Measurements from ENCODE around the gene TBC1D22B. TPM values are rescaled to one million over a fixed set of nuclear protein-coding genes. Genes with fewer than 3 reads are reported as not detected.
"Not testable (repeated sequence)": the region's sequence is repeated elsewhere in the genome, so short reads cannot be mapped to it uniquely, and the experiment has no call there.

Gene TBC1D22B
- total RNA-seq, 1 donor = 6.9 TPM

- Histone ChIP-seq H3K4me1 (ENCODE audit: insufficient read depth, low read length) (no peaks in the 10 kb centered on the region), H3K79me2 (ENCODE audit: insufficient read depth, low read length) (no peaks in the 10 kb centered on the region), H4K20me1 (ENCODE audit: insufficient read depth, low read length) (no peaks in the 10 kb centered on the region), H3K4me3 (ENCODE audit: insufficient read depth, low read length) (no peak overlapping the region), H3K9me3 (ENCODE audit: low read depth, low read length) (no peaks in the 10 kb centered on the region), H3K27ac (ENCODE audit: low read depth, low read length) (no peak overlapping the region), H2AFZ (ENCODE audit: low read length) (no peak overlapping the region), H3K36me3 (ENCODE audit: insufficient read depth, low read length) (peaks cover 28% of the 10 kb centered on the region), H3K4me2 (ENCODE audit: insufficient read depth, low read length) (no peak overlapping the region), H3K27me3 (ENCODE audit: insufficient read depth, low read length) (no peaks in the 10 kb centered on the region)
- TF ChIP-seq, protein P1, sequence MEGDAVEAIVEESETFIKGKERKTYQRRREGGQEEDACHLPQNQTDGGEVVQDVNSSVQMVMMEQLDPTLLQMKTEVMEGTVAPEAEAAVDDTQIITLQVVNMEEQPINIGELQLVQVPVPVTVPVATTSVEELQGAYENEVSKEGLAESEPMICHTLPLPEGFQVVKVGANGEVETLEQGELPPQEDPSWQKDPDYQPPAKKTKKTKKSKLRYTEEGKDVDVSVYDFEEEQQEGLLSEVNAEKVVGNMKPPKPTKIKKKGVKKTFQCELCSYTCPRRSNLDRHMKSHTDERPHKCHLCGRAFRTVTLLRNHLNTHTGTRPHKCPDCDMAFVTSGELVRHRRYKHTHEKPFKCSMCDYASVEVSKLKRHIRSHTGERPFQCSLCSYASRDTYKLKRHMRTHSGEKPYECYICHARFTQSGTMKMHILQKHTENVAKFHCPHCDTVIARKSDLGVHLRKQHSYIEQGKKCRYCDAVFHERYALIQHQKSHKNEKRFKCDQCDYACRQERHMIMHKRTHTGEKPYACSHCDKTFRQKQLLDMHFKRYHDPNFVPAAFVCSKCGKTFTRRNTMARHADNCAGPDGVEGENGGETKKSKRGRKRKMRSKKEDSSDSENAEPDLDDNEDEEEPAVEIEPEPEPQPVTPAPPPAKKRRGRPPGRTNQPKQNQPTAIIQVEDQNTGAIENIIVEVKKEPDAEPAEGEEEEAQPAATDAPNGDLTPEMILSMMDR (IDR thresholded peaks at IDR 0.05; ENCODE audit: extremely low read depth, low read depth, low read length) = no peak
- no peak for DNase-seq (ENCODE audit: insufficient read length, low spot score, missing footprints)
Measured at GRCh38 chr6:37331047-37331446, 73.5 kb downstream of the TBC1D22B start.

GRCh38 chr6:37332894-37333293 is 75.3 kb downstream of the TBC1D22B start:
- H2AFZ ChIP-seq (ENCODE audit: low read length) = no peak overlapping the region
- peaks cover 28% of the 10 kb centered on the region for H3K36me3 ChIP-seq (ENCODE audit: insufficient read depth, low read length)
- H3K27me3 ChIP-seq (ENCODE audit: insufficient read depth, low read length) = no peaks in the 10 kb centered on the region
- H3K27ac ChIP-seq (ENCODE audit: low read depth, low read length) = no peak overlapping the region
- H3K4me2 ChIP-seq (ENCODE audit: insufficient read depth, low read length) = no peak overlapping the region
- H4K20me1 ChIP-seq (ENCODE audit: insufficient read depth, low read length) = no peaks in the 10 kb centered on the region
- no peak overlapping the region for H3K4me3 ChIP-seq (ENCODE audit: insufficient read depth, low read length)
- TF ChIP-seq, protein P1 (IDR thresholded peaks at IDR 0.05; ENCODE audit: extremely low read depth, low read depth, low read length) = no peak
- H3K79me2 ChIP-seq (ENCODE audit: insufficient read depth, low read length) = no peaks in the 10 kb centered on the region
- no peaks in the 10 kb centered on the region for H3K4me1 ChIP-seq (ENCODE audit: insufficient read depth, low read length)
- no peak for DNase-seq (ENCODE audit: insufficient read length, low spot score, missing footprints)
- H3K9me3 ChIP-seq (ENCODE audit: low read depth, low read length) = no peaks in the 10 kb centered on the region

GRCh38 chr6:37334047-37334446 is 76.5 kb downstream of the TBC1D22B start:
- peaks cover 28% of the 10 kb centered on the region for H3K36me3 ChIP-seq (ENCODE audit: insufficient read depth, low read length)

DNA sequence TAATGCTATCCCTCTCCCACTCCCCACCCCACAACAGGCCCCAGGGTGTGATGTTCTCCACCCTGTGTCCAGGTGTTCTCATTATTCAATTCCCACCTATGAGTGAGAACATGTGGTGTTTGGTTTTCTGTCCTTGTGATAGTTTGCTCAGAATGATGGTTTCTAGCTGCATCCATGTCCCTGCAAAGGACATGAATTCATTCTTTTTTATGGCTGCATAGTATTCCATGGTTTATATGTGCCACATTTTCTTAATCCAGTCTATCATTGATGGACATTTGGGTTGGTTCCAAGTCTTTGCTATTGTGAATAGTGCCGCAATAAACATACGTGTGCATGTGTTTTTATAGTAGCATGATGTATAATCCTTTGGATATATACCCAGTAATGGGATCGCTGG is 80.7 kb downstream of the TBC1D22B start:
- H3K4me3 ChIP-seq (ENCODE audit: insufficient read depth, low read length) = not testable (repeated sequence)

More at GRCh38 chr6:37334047-37334446, 76.5 kb downstream of the TBC1D22B start:
- Histone ChIP-seq H3K9me3 (ENCODE audit: low read depth, low read length) (no peaks in the 10 kb centered on the region), H3K79me2 (ENCODE audit: insufficient read depth, low read length) (no peaks in the 10 kb centered on the region), H2AFZ (ENCODE audit: low read length) (no peak overlapping the region), H3K27ac (ENCODE audit: low read depth, low read length) (no peak overlapping the region), H4K20me1 (ENCODE audit: insufficient read depth, low read length) (no peaks in the 10 kb centered on the region), H3K4me3 (ENCODE audit: insufficient read depth, low read length) (no peak overlapping the region), H3K4me1 (ENCODE audit: insufficient read depth, low read length) (no peaks in the 10 kb centered on the region), H3K4me2 (ENCODE audit: insufficient read depth, low read length) (no peak overlapping the region), H3K27me3 (ENCODE audit: insufficient read depth, low read length) (no peaks in the 10 kb centered on the region)
- DNase-seq (ENCODE audit: insufficient read length, low spot score, missing footprints) = no peak
- TF ChIP-seq, protein P1 (IDR thresholded peaks at IDR 0.05; ENCODE audit: extremely low read depth, low read depth, low read length) = no peak

More for the DNA sequence above, 80.7 kb downstream of the TBC1D22B start:
- not testable (repeated sequence) for H4K20me1 ChIP-seq (ENCODE audit: insufficient read depth, low read length); H3K27ac ChIP-seq (ENCODE audit: low read depth, low read length); H2AFZ ChIP-seq (ENCODE audit: low read length); H3K79me2 ChIP-seq (ENCODE audit: insufficient read depth, low read length); H3K36me3 ChIP-seq (ENCODE audit: insufficient read depth, low read length); DNase-seq (ENCODE audit: insufficient read length, low spot score, missing footprints); H3K9me3 ChIP-seq (ENCODE audit: low read depth, low read length); H3K4me2 ChIP-seq (ENCODE audit: insufficient read depth, low read length); H3K4me1 ChIP-seq (ENCODE audit: insufficient read depth, low read length); H3K27me3 ChIP-seq (ENCODE audit: insufficient read depth, low read length)
